ENCODE measurements around the gene CTPS1.

- TF ChIP-seq CTCF (IDR thresholded peaks at IDR 0.05) (no peak), EZH2phosphoT487 (IDR thresholded peaks at IDR 0.05) (no peak)
Measured at GRCh38 chr1:41046347-41046775, 66.9 kb downstream of the CTPS1 start.

All from neural progenitor cell (in vitro differentiated cells).